ENCODE data around the gene SOX6.

DNA sequence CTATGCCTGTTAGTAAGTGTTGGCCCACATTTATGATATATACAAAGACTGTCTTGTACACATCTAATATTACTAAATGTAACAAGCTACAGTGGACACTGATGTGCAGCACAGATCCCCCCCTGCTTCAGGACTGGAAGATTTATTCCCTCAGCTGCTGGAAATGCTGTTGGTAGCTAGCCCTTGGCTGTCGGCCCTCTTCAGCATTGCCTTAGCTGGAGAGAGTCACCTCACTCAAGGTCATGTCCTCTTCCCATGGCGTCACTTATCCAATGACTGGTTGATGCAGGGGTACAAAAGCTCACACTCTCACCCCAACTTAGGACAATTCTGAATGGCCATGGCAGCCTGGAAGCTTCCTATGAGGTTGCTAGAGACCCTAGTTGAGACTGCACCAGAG, 312.7 kb downstream of the SOX6 start:
- no peak for TF ChIP-seq EZH2phosphoT487 (IDR thresholded peaks at IDR 0.05)
- TF ChIP-seq, protein P1, sequence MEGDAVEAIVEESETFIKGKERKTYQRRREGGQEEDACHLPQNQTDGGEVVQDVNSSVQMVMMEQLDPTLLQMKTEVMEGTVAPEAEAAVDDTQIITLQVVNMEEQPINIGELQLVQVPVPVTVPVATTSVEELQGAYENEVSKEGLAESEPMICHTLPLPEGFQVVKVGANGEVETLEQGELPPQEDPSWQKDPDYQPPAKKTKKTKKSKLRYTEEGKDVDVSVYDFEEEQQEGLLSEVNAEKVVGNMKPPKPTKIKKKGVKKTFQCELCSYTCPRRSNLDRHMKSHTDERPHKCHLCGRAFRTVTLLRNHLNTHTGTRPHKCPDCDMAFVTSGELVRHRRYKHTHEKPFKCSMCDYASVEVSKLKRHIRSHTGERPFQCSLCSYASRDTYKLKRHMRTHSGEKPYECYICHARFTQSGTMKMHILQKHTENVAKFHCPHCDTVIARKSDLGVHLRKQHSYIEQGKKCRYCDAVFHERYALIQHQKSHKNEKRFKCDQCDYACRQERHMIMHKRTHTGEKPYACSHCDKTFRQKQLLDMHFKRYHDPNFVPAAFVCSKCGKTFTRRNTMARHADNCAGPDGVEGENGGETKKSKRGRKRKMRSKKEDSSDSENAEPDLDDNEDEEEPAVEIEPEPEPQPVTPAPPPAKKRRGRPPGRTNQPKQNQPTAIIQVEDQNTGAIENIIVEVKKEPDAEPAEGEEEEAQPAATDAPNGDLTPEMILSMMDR (IDR thresholded peaks at IDR 0.05): no peak
